GM18502 (cell line): ENCODE measurements around the gene EEF2.

ENCODE experiments used
- ATAC-seq: cut with Tn5 transposase; IDR thresholded peaks from one replicate; pipeline ENCODE4 v1.9.1; 2021; ENCODE audit warnings: mild to moderate bottlenecking; ENCODE audit not compliant: unreplicated experiment, poor library complexity

The EEF2 gene

GRCh38 chr19:3986260-3987041 is 1.2 kb upstream of the EEF2 start:
- ATAC-seq, result no peak

- no peak for ATAC-seq
Measured at GRCh38 chr19:3985643-3986259, 488 bp upstream of the EEF2 start.

- ATAC-seq, result no peak
Measured at GRCh38 chr19:3984584-3984907, 717 bp downstream of the EEF2 start.

- ATAC-seq, result no peak
Measured at GRCh38 chr19:3983936-3984583, 1.2 kb downstream of the EEF2 start.

- no peak for ATAC-seq
Measured at GRCh38 chr19:3983542-3983914, 1.7 kb downstream of the EEF2 start.

GRCh38 chr19:3982701-3983541 is 2.3 kb downstream of the EEF2 start:
- no peak for ATAC-seq

- no peak for ATAC-seq
Measured at GRCh38 chr19:3981736-3982681, 3.3 kb downstream of the EEF2 start.

GRCh38 chr19:3981373-3981735 is 3.9 kb downstream of the EEF2 start:
- ATAC-seq, result no peak

- ATAC-seq, result no peak
Measured at GRCh38 chr19:3980353-3981251, 4.7 kb downstream of the EEF2 start.

GRCh38 chr19:3979674-3980352 is 5.5 kb downstream of the EEF2 start:
- ATAC-seq, result no peak

GRCh38 chr19:3979289-3979673 is 6.0 kb downstream of the EEF2 start:
- no peak for ATAC-seq

GRCh38 chr19:3978145-3978544 is 7.1 kb downstream of the EEF2 start:
- no peak for ATAC-seq

GRCh38 chr19:3977242-3978143 is 7.8 kb downstream of the EEF2 start:
- ATAC-seq, result no peak

GRCh38 chr19:3976495-3977241 is 8.6 kb downstream of the EEF2 start:
- ATAC-seq, result no peak

- ATAC-seq, result no peak
Measured at GRCh38 chr19:3975637-3976087, 9.6 kb downstream of the EEF2 start.

GRCh38 chr19:3975144-3975543 is 10.1 kb downstream of the EEF2 start:
- ATAC-seq, result no peak
